OCI-LY7 (cell line): Measurements from ENCODE around the gene GATA2. TPM values are rescaled to one million over a fixed set of nuclear protein-coding genes. Genes with fewer than 3 reads are reported as not detected.

Experiments
- BruUV-seq: library from RNA; stranded (reverse); fragments of 400-500 nt; replicated peaks from 2 replicates; lab custom pipeline; 2021; lab: Mats Ljungman, UMichigan
- CTCF ChIA-PET: fragments of 300-600 bp; sonication (Branson Sonifier 250); formaldehyde crosslinking; loops from one replicate; lab custom pipeline; 2022; ENCODE audit warnings: antibody characterized with exemption; ENCODE audit not compliant: unreplicated experiment; lab: Charles Lee
- POLR2A ChIA-PET: fragments of 300-600 bp; sonication (Branson Sonifier 250); formaldehyde crosslinking; loops from one replicate; lab custom pipeline; 2022; ENCODE audit warnings: antibody characterized with exemption; lab: Charles Lee
- DNase-seq: peaks from one replicate; pipeline ENCODE4 v3.0.0-alpha.2; 2015; ENCODE audit warnings: low spot score
- H2AFZ ChIP-seq: fragments of 200-600 bp; sonication (generic), shearing (Covaris generic); 2 replicates; pipeline ENCODE4 v1.6.1; 2014; ENCODE audit warnings: mild to moderate bottlenecking, antibody characterized with exemption, low read length, moderate library complexity
- H3K27ac ChIP-seq: fragments of 200-600 bp; sonication (generic); 2 replicates; pipeline ENCODE4 v1.5.1; 2014; ENCODE audit warnings: mixed run types, low read depth, mild to moderate bottlenecking, moderate library complexity, low read length, inconsistent platforms; ENCODE audit not compliant: poor library complexity, severe bottlenecking
- H3K36me3 ChIP-seq: fragments of 200-600 bp; sonication (generic); 2 replicates; pipeline ENCODE4 v1.6.1; 2014; ENCODE audit warnings: mild to moderate bottlenecking, antibody characterized with exemption, low read length, moderate library complexity, mixed read lengths; ENCODE audit not compliant: insufficient read depth
- H3K4me1 ChIP-seq: fragments of 200-600 bp; sonication (generic); 2 replicates; pipeline ENCODE4 v1.5.1; 2014; ENCODE audit warnings: mild to moderate bottlenecking, low read length; ENCODE audit not compliant: insufficient read depth, poor library complexity, severe bottlenecking
- H3K4me2 ChIP-seq: fragments of 200-600 bp; sonication (generic); 2 replicates; pipeline ENCODE4 v1.6.1; 2014; ENCODE audit warnings: mild to moderate bottlenecking, low read length
- H3K4me3 ChIP-seq: fragments of 200-600 bp; sonication (generic); 2 replicates; pipeline ENCODE4 v1.5.1; 2014; ENCODE audit warnings: mild to moderate bottlenecking, low read depth, low read length; ENCODE audit not compliant: poor library complexity, severe bottlenecking
- H3K79me2 ChIP-seq: fragments of 200-600 bp; sonication (generic); 2 replicates; pipeline ENCODE4 v1.6.1; 2016; ENCODE audit warnings: low read depth, mild to moderate bottlenecking, low read length, moderate library complexity, mixed read lengths; ENCODE audit not compliant: insufficient read depth
- H3K9me2 ChIP-seq: fragments of 200-600 bp; sonication (generic); 2 replicates; pipeline ENCODE4 v1.6.1; 2016; ENCODE audit warnings: mild to moderate bottlenecking, low read length, mixed read lengths; ENCODE audit not compliant: insufficient read depth
- H3K9me3 ChIP-seq: fragments of 200-600 bp; sonication (generic); 2 replicates; pipeline ENCODE4 v1.6.1; 2014; ENCODE audit warnings: mild to moderate bottlenecking, mixed run types, low read length, mixed read lengths
- H4K20me1 ChIP-seq: fragments of 200-600 bp; sonication (generic); 2 replicates; pipeline ENCODE4 v1.6.1; 2014; ENCODE audit warnings: mild to moderate bottlenecking, antibody characterized with exemption, low read length, moderate library complexity, mixed read lengths; ENCODE audit not compliant: insufficient read depth
- EZH2phosphoT487 ChIP-seq: fragments of 200-600 bp; sonication (generic); IDR thresholded peaks from 2 replicates; pipeline ENCODE4 v1.6.1; 2018; ENCODE audit warnings: low read depth, borderline replicate concordance, mild to moderate bottlenecking, mixed run types, antibody characterized with exemption, low read length, moderate library complexity, mixed read lengths
- intact Hi-C: fragments of 100-400 bp; cut with micrococcal nuclease; formaldehyde crosslinking; loops from one replicate; pipeline ENCODE4 v1.10.0; 2022; ENCODE audit not compliant: unreplicated experiment
- total RNA-seq, 2 experiments: library from RNA; depleted of rRNA in 1 of 2; stranded (reverse); fragments of >200 nt in 1 of 2; shearing (Covaris generic) in 1 of 2; gene quantifications; 2 replicates each; pipeline ENCODE4 v1.2.3, GENCODE V29; 2014 to 2022
- TF ChIP-seq, protein P1 (sequence below): fragments of 200-600 bp; sonication (generic); conservative IDR thresholded peaks from 2 replicates; pipeline ENCODE4 v1.5.1; 2014; ENCODE audit warnings: mild to moderate bottlenecking, antibody characterized with exemption, low read length, moderate library complexity, mixed read lengths

GATA2 gene
- total RNA-seq, 2 experiments from 2014 or later = not detected

DNA sequence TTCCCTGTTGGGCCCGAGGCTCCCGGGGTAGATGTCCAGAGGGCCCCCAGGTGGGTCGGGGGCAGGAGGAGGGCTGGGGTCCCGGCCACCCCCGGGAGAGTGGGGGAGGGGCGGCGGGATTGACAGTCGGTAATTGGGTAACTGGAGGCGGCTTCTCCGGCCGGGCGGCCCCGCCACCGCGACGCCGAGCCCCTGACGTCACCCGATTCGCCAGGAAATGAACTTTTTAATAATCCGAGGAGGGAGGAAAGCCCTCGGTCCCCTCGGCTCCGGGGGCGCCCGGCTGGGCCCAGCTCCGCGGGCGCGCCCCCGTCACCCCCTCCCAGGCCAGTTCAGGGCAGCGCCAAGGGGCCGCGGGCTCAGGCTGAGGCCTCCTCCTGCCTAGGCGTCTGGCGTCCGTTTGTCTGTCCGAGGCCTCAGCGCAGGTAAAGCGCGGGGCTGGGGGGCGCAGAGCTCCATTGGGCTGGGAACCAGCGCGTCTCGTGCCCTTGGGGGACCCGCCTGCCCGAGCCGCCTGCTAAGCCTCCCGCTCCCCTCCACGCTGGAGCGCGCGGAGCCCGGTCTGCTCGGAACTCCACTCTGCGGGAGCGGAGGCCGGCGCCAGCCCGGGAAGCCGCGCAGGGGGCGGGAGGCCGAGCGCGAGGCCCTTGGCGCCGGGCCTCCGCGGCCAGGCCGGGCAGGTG is 3.9 kb downstream of the GATA2 start:
- Histone ChIP-seq H3K9me2 (no peaks in the 10 kb centered on the region), H3K36me3 (no peaks in the 10 kb centered on the region), H3K27ac (no peak overlapping the region), H3K9me3 (no peaks in the 10 kb centered on the region), H2AFZ (no peak overlapping the region), H3K4me2 (no peak overlapping the region), H3K79me2 (no peaks in the 10 kb centered on the region), H3K4me3 (no peak overlapping the region), H3K4me1 (no peaks in the 10 kb centered on the region), H4K20me1 (no peaks in the 10 kb centered on the region; the same call in 1 of the 2 replicates)
- BruUV-seq = no TSS peak
- TF ChIP-seq EZH2phosphoT487 = no peak
- TF ChIP-seq, protein P1, sequence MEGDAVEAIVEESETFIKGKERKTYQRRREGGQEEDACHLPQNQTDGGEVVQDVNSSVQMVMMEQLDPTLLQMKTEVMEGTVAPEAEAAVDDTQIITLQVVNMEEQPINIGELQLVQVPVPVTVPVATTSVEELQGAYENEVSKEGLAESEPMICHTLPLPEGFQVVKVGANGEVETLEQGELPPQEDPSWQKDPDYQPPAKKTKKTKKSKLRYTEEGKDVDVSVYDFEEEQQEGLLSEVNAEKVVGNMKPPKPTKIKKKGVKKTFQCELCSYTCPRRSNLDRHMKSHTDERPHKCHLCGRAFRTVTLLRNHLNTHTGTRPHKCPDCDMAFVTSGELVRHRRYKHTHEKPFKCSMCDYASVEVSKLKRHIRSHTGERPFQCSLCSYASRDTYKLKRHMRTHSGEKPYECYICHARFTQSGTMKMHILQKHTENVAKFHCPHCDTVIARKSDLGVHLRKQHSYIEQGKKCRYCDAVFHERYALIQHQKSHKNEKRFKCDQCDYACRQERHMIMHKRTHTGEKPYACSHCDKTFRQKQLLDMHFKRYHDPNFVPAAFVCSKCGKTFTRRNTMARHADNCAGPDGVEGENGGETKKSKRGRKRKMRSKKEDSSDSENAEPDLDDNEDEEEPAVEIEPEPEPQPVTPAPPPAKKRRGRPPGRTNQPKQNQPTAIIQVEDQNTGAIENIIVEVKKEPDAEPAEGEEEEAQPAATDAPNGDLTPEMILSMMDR = no peak
- ChIA-PET CTCF (no interaction called here), POLR2A (no interaction called here)
- intact Hi-C loops = no loop called here
- no peak for DNase-seq

DNA sequence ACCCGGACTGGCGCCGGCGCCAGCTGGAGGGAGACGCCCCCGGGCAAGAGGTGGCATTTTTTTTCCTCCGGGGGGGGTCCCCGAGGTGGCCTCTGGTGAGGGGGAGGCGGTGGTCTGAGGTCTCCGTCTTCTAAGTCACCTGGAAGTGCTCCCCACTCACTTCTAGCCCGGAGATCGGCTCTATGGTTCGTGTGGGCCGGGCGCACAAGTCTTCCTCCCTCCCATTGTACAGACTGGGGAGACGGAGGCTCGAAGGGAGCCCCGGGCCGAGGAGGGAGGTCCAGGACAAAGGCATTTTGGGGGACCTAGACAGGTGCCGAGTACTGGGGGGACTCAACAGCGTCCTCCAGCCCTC is 4.4 kb downstream of the GATA2 start:
- CTCF ChIA-PET = no interaction called here
- no peaks in the 10 kb centered on the region for H3K9me3 ChIP-seq
- no TSS peak for BruUV-seq
- TF ChIP-seq, protein P1 = no peak
- TF ChIP-seq EZH2phosphoT487 = no peak
- H3K27ac ChIP-seq = no peak overlapping the region
- intact Hi-C loops = no loop called here
- H2AFZ ChIP-seq = no peak overlapping the region
- H3K4me1 ChIP-seq = no peaks in the 10 kb centered on the region
- no peaks in the 10 kb centered on the region; the same call in 1 of the 2 replicates for H4K20me1 ChIP-seq
- no peaks in the 10 kb centered on the region for H3K9me2 ChIP-seq
- DNase-seq = no peak
- H3K79me2 ChIP-seq = no peaks in the 10 kb centered on the region
- H3K36me3 ChIP-seq = no peaks in the 10 kb centered on the region
- H3K4me3 ChIP-seq = no peak overlapping the region
- H3K4me2 ChIP-seq = no peak overlapping the region
- POLR2A ChIA-PET = no interaction called here

DNA sequence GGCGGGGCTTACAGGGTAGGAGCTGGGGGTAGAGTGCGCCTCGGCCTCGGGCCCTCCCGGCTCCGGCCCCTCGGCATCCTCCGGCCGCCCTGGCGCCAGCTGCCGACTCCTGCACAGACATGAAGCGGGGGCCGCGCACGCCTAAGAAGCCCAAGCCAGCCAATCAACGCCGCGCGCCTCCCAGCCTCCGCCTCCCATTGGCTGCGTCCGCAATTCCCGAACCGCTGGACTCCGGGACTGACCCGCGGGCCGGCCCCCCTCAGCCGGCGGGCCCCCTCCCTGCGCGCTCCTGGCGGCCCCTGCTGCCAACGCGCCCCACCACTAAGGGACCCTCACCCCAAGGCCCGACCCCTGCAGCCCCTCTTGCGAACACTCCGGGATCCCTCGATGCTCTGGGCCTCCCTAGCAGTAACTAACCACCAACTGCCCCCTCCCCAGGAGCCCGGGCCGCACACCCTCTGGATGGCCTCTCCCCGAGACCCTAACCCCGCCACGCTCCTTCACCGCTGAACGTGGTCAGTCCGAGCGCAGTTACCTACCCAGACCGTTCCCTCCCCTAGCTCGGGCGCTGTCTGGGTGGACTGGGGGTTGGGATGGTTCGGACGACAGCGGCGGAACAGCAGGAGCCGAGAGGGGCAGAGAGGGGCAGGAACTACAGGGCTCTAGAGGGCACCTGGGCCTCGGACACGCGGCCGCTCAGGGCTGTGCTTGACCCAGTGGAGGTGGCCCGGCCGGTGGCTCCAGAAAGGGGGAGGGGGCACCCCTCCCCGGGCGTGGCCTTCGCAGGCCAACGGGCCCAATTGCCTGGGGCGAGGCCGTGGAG is 5.0 kb downstream of the GATA2 start:
- Histone ChIP-seq H3K4me1 (no peaks in the 10 kb centered on the region), H3K79me2 (no peaks in the 10 kb centered on the region), H3K27ac (no peak overlapping the region), H3K9me2 (no peaks in the 10 kb centered on the region), H4K20me1 (no peaks in the 10 kb centered on the region; the same call in 1 of the 2 replicates), H3K4me3 (no peak overlapping the region), H2AFZ (no peak overlapping the region), H3K36me3 (no peaks in the 10 kb centered on the region), H3K4me2 (no peak overlapping the region), H3K9me3 (no peaks in the 10 kb centered on the region)
- CTCF ChIA-PET = no interaction called here
- POLR2A ChIA-PET = no interaction called here
- intact Hi-C loops = no loop called here
- TF ChIP-seq, protein P1 = no peak
- no peak for TF ChIP-seq EZH2phosphoT487
- no TSS peak for BruUV-seq
- no peak for DNase-seq
